GM19035 (cell line): Measurements from ENCODE around the gene SH3RF2.
"Not testable (repeated sequence)": the region's sequence is repeated elsewhere in the genome, so short reads cannot be mapped to it uniquely, and the experiment has no call there.

Experiments
- ATAC-seq: cut with Tn5 transposase; IDR thresholded peaks from one replicate; pipeline ENCODE4 v1.9.1; 2021; ENCODE audit not compliant: unreplicated experiment

The SH3RF2 gene

DNA sequence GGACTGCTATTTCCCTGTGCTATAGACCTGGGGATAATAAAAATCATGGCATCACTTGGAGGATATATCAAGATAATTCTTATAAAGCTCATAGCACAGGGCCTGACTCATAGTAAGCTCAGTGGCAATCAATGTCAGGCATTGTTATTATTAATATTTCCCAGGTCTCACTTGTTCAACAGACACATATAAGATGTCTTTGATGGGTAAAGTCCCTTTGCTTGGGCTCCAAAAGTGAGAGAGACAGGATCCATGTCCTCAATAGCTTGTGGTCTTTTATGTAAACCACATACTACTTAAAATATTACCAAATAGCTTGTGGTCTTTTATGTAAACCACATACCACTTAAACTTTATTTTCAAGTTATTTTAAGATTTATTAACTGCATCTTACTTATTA lies 11.2 kb downstream of the SH3RF2 start:
- no peak for ATAC-seq

DNA sequence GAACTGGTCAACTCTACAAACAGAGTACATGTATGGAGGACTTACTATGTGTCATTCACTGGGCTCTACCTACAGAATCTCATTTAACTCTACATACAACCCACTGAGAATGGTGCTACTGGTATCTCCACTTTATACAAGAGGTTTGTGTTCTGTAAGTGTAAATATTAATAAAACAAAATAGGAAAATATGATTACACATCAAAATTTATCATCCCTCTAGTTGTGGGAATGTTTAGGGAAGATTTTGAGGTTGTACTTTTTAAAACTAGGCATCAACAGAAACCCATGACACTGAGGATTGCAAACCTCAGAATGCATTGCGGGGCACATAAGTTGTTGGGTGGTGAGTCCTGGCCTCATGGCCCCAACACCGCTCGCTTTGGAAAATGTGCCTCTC lies 11.7 kb downstream of the SH3RF2 start:
- ATAC-seq, result no peak

DNA sequence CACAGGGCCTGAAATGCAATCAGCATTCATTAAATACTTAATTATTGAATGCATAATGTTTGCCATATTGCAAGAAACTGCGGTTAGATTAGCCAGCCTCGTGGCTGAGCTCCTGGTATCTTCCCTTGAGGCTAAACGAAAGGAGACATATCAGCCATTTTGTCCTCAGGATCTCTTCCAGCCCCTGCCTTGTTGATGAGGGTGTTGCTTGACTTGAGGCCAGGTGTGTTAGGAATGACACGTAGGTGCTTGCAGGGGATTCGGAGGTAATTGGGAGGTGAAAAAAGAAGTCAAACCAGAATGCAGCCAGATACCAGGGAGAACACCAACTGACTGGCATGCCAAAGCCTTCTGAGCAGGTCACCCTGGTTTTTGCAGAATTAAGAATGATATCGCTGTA lies 12.5 kb downstream of the SH3RF2 start:
- ATAC-seq, result no peak

DNA sequence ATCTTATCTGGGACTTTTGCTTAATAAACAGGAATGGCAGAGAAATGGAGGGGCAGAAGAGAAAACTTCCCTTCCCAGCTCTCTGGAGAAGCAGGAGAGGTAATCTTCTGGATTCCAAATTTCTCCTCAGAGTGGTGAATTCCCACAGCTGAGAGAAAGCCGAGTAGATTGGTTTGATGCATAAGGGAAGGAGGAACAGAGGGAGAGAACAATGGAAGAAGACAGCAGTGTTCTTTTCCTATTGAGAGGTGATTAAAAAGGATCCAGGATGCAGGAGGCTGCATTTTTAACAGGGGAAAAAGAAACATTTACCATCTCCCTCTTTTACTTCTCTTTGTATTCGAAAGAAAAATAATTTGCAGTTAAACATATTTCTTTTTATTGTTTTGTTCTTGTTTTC lies 13.1 kb downstream of the SH3RF2 start:
- ATAC-seq, result no peak

DNA sequence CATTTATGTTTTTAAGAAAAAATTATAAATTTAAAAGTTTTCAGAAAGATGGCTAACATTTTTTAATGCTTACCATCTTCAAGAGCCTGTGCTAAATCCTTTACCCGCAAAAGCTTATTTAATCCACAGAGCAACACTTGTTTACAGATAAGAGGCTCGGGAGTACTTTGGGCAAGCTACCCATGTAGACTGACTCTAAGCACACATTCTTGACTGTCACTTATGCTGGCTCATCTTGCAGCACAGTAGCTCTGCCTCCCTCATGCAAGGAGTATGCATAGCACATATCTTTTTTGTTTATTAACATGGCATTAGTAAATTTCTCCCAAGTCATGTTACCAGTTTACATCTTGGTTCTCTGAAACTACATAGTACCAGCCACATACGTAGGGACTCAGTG lies 14.7 kb downstream of the SH3RF2 start:
- no peak for ATAC-seq

DNA sequence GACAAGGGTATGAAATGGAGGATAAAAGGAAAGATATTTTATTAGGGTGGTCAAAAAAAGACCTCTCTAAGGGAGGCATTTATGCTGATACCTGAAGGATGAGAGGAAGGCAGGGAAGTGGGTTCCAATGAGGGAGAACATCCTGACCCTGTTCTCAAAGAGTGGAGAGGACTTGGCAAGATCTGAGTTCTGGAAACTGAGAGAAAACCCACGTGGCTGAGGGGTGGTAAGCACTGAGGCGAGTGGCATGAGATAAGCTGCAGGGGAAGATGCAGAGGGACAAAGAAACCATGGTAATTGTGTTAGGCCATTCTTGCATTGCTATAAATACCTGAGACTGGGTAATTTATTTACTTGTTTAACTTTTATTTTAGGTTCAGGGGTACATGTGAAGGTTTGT lies 16.8 kb downstream of the SH3RF2 start:
- no peak for ATAC-seq

DNA sequence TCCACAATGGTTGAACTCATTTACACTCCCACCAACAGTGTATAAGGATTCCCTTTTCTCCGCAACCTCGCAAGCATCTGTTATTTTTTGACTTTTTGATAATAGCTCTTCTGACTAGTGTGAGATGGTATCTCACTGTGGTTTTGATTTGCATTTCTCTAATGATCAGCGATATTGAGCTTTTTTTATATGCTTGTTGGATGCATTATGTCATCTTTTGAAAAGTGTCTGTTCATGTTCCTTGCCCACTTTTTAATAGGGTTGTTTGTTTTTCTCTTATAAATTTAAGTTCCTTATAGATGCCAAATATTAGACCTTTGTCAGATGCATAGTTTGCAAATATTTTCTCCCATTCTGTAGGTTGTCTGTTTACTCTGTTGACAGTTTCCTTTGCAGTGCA lies 17.8 kb downstream of the SH3RF2 start:
- ATAC-seq, result not testable (repeated sequence)

DNA sequence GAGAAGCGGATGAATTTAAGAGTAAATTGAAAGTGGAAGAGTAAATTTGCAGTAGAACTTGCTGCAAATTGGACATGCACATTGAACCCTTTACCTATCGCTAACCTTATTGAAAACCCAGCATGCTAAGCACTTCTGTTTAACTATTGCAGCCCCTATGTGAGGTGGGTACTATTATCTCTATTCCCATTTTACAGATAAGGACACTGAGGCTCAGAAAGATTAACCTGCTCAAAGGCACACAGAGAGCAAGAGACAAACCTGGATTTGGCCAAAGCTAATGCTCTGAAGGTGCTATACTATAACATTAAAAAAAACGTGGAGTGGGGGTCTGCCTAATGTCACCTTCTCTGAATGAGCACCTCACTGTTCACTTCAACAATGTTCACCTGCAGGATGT lies 21.0 kb downstream of the SH3RF2 start:
- ATAC-seq, result no peak

DNA sequence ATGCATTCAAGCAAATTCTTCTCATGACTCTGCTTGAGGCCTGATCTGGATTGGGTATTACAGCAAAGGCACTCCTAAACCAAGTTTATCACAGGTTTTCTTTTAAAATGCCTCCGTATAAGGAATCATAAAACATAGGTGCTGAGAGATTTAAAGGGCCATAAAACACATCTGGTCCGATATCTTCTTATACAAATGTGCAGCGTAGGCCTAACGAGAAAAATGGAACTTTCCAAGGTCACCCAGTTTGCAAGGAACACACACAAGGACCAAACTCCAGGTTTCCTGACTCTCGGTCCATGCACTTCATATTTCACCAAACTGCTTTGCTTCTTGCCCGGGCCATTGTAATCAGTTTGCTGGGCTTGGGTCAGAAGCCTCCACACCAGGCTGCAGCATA lies 22.1 kb downstream of the SH3RF2 start:
- no peak for ATAC-seq

DNA sequence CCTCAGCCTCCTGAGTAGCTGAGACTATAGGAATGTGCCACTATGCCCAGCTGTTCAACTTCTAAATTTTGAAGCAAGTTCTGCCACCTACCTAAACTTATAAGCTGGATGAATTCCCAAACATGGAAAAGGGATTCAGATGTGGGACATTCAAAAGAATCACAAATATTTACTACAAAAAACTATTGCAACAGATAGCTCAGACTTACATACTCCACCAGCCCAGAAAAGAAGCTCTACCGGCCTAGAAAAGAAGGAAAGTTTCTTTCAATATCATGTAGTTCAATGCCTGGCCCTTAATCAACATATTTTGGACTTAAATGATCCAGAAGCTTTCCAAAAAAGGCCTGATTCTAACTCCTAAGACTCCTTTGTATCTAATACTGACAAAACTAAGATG lies 23.8 kb downstream of the SH3RF2 start:
- no peak for ATAC-seq

DNA sequence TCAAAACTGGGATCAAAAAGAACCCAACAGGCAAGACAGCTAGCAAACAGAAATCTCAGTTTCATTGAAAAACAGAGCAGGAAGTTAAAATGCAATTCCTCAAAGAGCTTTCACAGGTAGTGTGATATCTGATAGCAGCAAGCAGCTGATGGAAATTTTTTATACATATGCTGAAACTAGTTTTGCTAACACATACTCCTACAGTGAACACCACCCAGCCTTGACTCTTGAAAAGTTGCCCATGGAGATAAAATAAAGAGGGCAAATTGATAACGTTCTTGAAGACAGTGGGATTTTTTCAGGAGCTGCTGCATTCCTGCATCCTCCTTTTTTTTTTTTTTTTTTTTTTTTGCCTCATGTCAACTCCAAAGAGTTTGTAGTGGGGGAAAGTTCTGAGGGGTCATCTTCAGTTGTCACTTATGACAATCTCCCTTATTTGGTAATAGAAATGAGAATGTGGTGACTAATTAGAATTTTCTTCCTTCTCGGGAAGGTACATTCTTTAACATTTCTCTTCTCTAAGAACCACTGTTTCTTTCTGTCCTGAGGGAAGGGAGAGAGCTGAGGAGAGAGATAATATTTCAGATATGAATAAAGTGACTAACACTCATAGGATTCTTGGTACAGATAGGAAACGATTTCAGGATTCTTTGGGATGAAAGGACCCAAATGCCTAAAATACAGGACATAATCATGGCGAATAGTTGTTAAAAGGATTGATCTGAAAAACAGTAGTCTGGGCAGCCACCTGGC lies 24.6 kb downstream of the SH3RF2 start:
- no peak for ATAC-seq

DNA sequence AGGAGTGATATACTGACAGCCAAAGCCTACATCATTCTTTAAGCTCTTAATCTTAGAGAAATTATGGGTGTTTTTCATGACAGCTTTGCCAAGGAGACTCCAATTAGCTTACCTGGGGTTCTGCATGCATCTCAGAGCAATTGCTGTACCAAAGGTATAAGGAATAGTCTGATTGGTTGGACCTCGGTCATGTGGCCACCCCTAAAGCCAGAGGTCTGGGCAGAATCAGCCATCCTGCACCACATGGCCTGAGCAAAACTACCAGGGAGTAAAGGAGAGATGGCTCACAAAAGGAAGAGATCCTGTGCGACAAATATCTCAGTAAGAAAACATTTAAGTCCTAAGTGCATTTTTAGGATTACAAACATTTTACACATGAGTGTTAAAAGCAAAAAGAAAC lies 25.6 kb downstream of the SH3RF2 start:
- ATAC-seq, result no peak

DNA sequence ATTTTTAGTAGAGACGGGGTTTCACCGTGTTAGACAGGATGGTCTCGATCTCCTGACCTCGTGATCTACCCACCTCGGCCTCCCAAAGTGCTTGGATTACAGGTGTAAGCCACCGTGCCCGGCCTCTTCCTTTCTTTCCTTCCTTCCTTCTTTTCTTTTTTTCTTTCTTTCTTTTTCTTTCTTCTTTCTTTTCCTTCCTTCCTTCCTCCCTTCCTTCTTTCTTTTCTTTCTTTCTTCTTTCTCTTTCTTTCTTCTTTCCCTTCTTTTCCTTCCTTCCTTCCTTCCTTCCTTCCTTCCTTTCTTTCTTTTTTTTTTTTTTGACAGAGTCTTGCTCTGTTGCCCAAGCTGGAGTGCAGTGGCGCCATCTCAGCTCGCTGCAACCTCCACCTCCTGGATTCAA lies 27.6 kb downstream of the SH3RF2 start:
- ATAC-seq, result not testable (repeated sequence)

DNA sequence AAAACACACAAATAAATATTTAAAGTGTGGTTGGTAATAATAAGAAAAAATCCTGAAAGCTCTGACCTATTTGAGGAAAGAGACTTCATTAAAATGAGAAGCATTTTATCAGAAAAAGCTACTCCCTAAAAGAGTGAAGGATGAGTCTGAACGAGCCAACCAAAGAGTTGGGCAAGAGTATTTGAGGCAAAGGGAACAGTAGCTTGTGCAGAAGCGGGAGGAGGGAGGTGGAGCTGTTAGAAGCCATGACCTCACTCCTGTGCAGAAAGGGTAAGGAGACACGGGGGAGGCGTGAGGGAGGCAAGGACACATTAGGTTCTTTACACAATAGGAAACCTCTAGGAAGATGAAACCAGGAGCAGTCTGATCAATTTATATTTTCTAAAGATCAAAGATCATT lies 29.4 kb downstream of the SH3RF2 start:
- no peak for ATAC-seq

DNA sequence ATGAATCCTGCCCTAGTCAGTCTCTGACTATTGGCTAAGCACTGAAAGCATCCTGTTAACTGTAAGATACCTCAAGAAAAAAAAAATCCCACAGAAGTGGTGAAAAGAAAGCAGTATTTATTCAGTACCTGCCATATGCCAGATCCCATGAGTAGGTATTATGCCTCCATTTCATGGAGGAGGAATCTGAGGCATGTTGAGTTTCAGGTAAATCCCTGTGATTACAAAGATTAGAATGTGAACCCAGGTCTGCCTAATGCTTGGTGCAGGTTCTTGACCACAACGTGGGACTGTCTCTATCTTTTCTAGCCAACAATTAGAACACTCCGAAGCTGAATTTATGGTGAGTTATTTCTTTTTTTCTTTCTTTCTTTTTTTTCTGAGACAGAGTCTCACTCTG lies 30.9 kb downstream of the SH3RF2 start:
- ATAC-seq, result no peak

DNA sequence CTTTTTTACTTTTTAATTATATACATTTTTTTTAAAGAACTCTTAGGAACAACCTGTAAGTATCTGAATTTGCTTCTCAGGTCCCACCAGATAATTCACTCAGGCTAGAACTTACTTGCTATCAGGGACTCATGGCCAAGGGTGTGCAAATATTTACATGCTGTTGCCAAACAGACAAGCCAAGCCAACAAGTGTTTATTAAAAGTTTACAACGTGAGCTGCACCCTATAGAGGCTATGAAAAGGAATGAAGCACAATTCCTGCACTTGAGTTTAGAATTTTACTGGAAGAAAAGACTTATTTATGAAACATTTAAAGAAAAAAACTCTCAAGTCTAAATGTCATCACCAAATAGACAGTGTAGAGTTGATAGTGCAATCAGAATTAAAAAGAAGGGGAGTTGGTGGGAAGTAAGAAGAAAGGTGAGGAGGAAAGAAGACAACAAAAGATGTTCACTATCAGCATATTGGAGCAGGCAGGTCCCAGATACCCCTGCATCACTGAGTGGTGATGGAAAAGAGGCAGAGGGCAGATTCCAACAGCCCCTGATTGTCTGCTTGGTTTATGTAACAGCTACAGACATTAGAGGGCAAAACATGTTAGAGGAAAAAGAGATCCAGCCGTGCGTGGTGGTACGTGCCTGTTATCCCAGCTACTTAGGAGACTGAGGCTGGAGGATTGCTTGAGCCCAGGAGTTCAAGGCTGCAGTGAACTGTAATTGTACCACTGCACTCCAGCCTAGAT lies 32.8 kb downstream of the SH3RF2 start:
- ATAC-seq, result no peak

DNA sequence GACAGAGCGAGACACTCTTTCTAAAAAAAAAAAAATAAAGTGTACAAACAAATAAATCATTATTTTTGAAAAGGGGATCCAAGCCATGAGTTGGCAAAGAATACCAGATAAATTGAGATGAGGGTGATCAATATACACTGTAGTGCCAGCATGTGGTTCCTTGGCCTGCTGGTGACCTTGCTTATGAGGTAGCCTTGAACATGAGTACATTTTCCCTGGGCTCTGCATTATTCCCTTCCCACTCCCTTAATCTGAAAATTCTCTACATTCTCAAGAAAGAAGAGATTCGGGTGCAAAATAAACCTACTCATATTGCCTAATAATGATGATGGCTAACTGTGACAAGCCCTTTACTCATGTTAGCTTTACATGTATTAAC lies 33.3 kb downstream of the SH3RF2 start:
- no peak for ATAC-seq

DNA sequence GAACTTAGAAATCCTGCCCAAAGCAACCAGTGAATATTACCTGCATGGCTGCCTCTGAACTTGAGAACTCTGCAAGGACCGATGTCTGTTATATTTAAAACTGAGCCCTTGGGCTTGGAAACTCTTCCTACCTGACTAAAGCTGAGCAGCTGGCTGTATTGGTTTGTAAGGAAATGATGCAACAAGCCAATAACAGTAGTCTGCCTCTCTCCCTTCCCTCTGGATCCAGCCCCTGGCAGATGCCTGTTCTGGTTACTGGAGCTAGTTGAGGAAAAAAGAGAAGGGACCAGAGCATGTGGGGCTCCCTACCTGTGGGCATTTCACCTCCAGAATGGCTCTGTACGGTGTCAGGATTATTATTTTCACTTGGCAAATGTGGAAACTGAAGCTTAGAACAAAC lies 34.7 kb downstream of the SH3RF2 start:
- ATAC-seq, result no peak

DNA sequence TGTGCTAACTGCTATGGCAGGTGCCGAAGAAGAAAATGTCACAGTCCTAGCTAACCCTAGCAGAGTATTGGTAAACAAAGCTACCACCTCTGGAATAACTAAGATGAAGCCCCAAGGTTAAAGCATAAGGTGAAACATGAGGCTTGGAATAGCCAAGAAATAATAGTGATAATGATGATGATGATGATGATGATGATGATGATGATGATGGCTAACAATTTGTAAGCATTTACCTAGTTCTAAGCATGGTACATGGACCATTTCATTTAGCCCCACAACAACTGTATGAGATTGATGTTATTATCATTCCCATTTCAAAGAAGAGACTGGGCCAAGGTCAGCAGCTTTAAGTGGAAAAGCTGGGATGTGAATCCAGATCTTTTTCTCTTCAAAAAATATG lies 35.3 kb downstream of the SH3RF2 start:
- no peak for ATAC-seq

DNA sequence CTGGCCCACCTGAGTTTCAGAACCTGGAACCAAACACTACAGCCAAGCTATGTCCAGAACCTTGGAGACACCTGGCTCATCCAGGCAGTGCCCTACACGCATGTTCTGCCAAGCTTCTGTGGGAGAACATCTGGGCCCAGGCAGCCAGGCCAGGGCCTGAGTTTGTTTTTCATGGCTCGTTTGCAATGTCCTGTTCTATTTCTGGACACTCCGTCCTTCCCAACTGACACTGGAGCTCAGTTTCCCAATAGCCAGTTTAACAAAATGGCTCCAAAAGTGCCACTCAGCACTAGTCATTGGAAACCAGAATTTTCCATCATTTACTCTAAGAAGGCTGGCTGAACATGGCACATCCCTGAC lies 38.6 kb downstream of the SH3RF2 start:
- ATAC-seq, result no peak

DNA sequence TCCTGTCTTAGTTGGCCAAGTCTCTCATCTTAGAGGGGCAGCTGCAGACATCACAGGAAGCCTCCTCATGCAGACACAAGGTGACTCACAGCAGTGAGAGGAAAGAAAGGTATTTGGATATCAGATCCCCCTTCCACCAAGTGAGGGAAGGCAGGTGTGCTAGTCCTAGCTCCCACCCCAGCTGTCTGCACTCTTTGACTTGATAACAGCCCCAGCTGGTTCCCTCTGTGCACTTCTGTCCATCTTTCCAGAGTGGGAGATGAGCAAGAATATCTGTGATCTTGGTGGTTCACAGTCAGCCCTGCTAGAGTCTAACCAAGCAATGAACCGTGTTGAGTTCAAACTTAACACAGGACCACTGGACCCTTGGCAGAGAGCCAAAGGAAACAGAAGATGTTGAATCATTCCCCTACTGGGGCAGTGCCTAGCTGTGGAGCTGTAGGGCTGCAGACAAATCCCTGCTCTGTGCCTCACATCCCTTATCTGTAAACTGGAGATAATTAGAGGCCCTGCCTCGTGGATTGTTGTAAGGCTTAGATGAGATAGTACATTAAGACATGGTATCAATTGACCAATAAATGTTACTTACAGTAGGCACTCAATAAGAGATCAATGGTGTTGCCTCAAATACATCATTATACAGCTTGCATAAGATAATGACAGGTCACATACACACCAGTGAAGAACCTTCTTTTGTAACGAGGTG lies 39.1 kb downstream of the SH3RF2 start:
- no peak for ATAC-seq

DNA sequence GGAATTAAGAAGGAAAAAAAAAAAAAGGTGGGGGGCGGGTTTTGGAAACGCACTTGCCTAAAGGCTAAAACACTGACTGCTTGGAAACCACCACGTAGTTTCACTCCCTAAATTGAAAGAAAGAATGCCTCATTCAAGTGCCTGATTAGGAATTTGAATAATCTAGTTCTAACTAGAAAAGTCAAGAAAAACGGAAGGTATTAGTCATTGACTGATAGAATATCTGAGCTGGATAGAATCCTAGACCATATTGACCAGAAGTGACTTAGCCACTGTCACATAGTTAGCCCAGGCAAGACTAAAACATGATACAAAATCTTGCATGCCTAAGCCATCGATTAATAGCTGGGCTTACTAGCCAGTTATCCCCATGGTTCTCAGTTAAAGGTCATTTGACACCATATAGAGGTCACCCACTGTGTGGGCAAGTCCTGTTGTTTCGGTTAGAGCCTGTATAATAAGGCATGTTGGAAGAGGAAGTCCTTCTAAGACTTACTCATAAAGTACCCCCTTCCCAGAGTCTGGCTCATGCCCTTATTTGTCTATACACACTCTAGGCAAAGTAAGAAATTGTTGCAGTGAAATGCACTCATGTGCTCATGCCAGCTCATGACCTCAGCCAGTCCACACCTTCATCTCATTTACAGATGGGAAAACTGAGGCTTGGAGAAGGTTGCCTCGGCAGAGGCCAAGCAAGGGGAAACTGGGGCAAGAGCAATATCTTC lies 40.2 kb downstream of the SH3RF2 start:
- peak; percentile 85 for ATAC-seq
